ENCODE measurements around the gene FAM186B.

FAM186B gene

DNA sequence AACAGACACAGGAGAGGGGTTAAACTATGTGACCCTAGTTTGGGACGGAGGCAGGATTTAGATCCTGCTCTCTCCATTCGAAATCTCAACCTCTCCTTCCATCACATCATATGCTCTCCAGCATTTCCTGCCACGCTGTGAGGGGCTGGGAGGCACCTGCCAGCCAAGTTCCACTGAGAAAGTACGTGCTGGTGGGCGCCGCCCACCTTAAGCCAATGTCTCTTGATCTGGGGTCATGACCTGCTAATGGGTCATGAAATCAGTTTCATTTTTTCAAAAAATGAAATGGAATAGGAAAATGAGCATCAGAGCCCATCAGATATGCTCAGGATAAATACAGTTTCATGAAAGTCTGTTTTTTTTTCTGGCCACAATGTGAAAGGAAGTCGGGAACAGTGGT lies 44.7 kb downstream of the FAM186B start:
- no peak overlapping the region for H3K4me3 ChIP-seq (ENCODE audit: low read depth, low read length)
- TF ChIP-seq, protein P1, sequence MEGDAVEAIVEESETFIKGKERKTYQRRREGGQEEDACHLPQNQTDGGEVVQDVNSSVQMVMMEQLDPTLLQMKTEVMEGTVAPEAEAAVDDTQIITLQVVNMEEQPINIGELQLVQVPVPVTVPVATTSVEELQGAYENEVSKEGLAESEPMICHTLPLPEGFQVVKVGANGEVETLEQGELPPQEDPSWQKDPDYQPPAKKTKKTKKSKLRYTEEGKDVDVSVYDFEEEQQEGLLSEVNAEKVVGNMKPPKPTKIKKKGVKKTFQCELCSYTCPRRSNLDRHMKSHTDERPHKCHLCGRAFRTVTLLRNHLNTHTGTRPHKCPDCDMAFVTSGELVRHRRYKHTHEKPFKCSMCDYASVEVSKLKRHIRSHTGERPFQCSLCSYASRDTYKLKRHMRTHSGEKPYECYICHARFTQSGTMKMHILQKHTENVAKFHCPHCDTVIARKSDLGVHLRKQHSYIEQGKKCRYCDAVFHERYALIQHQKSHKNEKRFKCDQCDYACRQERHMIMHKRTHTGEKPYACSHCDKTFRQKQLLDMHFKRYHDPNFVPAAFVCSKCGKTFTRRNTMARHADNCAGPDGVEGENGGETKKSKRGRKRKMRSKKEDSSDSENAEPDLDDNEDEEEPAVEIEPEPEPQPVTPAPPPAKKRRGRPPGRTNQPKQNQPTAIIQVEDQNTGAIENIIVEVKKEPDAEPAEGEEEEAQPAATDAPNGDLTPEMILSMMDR (IDR thresholded peaks at IDR 0.05; ENCODE audit: borderline replicate concordance, insufficient read depth, low read depth, low read length): no peak

DNA sequence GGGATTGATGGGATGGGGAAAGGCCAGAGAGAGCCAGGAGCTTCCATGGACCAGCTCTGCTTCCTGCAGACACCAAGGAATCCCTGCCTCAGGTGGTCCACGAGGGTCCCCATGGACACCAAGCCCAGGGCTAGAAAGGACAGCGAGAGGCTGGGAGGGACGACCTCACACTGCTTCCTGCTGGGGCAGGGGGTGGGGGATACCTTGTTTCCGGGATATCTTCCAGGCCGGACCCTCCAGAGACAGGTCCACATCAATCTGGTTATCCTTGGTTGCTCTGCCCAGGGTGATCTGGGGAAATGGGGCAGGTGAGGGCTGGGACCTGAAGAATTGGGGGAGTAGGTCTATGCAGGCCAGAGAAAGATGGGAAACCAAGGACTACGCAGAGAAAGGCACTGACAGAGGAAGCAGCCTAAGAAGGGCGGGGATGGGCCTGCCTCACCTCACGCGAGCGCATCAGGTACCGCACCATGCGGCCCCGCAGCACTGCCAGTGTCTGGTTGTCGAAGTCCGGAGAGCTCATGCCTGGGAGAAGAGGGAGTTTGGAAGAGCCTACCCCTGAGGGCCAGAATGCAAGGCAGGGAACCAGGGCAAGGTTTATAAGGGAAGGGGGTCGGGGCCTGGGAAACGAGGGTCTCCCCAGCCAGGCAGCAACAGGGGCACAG lies 46.3 kb downstream of the FAM186B start:
- TF ChIP-seq, protein P1 (IDR thresholded peaks at IDR 0.05; ENCODE audit: borderline replicate concordance, insufficient read depth, low read depth, low read length): no peak
- no peak overlapping the region for H3K4me3 ChIP-seq (ENCODE audit: low read depth, low read length)

DNA sequence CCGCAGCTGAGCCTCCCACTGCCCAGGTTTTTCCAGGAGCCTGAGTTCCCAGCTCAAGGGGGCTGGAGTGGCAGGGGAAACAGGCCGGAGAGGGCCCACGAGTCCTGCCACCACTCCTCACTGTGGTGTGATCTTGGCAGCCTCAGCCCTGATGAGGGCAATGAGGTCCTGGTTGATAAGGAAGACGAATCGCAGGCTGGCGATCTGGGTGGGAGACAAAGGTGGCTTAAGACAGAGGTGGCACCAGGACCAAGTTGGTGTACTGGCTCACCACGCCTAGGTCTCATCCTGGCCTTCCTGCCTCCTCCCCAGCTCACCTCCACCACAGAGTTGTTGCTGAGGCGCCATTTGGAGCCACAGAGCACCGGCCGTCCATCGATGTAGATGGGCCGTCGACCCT lies 46.9 kb downstream of the FAM186B start:
- TF ChIP-seq, protein P1 (IDR thresholded peaks at IDR 0.05; ENCODE audit: borderline replicate concordance, insufficient read depth, low read depth, low read length): no peak
- H3K4me3 ChIP-seq (ENCODE audit: low read depth, low read length): no peak overlapping the region

DNA sequence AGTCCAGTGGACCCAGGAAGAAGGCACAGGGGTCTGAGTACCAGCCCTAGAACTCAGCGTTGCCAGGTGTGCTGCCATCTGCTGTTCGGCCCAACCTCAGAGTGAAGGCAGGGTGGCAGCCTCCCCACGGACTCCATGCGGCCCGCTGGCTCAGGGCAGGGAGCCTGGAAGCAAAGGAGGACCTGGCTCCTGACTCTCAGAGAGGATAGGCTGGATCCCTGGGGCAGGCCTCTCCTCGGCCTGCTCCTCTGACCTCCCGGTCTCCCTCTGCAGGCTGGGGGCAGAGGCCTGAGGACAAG lies 47.6 kb downstream of the FAM186B start:
- no peak overlapping the region for H3K4me3 ChIP-seq (ENCODE audit: low read depth, low read length)
- TF ChIP-seq, protein P1 (IDR thresholded peaks at IDR 0.05; ENCODE audit: borderline replicate concordance, insufficient read depth, low read depth, low read length): no peak

GRCh38 chr12:49557187-49557916 lies 48.1 kb downstream of the FAM186B start:
- H3K4me3 ChIP-seq (ENCODE audit: low read depth, low read length): no peak overlapping the region
- TF ChIP-seq, protein P1 (IDR thresholded peaks at IDR 0.05; ENCODE audit: borderline replicate concordance, insufficient read depth, low read depth, low read length): no peak

DNA sequence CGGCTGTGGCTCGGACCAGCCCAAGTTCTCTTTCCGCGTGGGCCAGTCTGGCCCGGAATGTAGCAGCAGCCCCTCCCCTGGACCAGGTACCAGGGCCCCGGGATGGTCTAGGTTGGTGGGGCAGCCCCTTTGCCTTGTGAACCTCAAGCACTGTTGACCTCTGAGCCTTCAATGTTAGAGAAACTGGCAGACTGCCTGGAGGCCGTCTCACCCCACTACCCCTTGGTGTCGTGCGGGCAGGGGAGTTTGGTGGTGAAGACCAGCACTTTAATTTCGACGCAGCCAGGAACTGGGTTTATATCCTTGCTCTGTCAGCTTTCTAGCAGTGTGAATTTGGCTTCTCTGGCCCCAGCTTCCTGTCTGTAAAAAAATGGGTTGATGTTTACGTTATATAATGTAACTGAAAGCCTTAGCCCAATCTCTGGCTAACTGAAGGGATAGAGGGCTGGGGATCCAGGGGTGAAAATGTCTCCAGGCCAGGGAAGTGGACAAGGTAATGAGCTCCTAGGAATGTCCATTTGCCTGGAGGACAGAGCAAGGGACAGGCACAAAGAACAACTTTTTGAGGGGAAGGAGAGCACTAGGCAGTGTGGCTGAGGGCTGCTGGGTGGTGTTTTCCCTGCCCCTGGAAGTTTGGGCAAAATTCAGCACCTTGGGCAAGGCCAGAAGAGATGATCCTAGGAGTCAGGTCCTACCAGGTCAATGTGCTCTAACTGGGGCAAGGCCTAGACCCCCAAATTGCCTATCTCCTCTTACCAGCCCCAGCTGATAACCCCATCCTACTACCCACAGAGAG lies 48.9 kb downstream of the FAM186B start:
- TF ChIP-seq, protein P1 (IDR thresholded peaks at IDR 0.05; ENCODE audit: borderline replicate concordance, insufficient read depth, low read depth, low read length): no peak
- H3K4me3 ChIP-seq (ENCODE audit: low read depth, low read length): no peak overlapping the region
